Measurements from ENCODE around the gene ADCY2.

The ADCY2 gene

DNA sequence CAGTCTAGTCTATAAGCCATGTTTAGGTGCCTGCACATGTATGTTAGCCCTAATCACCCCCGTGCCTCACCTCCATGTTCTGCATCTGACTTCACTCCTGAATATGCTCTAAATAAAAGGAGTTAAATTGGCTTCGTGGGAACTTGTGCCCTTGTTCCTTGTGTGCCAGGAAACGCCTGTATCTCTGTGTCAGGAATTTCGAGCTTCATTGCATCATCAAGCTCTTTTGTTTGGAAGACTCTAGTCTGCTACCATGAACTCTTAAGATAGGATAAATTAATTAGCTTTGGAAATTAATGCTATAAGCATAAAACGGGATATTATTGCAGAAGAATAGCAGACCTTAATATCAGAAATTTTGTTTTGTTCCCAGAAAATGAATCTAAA lies 99.2 kb downstream of the ADCY2 start:
- FAIRE-seq (no peak), DNase-seq (ENCODE audit: insufficient read length, low spot score) (no peak)

DNA sequence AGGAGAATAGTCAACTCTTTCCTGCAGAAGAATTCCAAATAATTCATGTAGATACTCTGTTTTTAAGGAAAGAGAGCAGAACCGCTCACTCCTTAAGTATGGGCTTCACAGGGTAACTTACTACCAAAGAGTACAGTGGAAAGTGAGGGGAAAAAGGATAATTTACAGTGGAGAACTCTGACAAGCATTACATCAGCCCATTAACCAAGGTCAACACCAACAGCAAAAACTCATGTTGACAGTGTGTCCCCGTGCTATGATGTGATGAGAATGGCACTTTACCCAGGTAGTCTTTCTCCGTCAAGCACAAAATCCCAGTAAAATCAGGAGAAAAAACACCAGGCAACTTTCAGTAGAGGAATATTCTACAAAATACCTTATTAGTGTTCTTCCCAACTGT lies 104.3 kb downstream of the ADCY2 start:
- DNase-seq (ENCODE audit: insufficient read length, low spot score): no peak
- FAIRE-seq: no peak

DNA sequence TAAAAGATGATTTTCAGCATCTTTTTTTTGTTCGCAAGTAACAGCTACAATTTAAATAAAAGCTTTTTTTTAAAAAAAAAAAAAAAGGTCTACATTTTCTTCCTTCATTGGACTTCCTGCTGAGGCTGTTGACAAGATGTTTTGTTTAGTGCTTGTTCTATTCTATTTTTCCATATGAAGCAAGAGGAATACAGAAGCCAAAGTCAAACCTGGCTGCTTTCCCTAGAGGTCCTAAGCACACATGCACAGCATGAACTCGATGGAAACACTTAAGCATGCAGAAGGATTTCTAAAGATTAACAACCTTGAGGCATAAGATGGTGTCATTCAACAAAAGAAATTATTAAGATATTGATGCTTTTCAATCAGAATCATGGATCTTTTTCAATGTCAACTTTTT lies 105.1 kb downstream of the ADCY2 start:
- no peak for DNase-seq (ENCODE audit: insufficient read length, low spot score)
- FAIRE-seq: no peak

DNA sequence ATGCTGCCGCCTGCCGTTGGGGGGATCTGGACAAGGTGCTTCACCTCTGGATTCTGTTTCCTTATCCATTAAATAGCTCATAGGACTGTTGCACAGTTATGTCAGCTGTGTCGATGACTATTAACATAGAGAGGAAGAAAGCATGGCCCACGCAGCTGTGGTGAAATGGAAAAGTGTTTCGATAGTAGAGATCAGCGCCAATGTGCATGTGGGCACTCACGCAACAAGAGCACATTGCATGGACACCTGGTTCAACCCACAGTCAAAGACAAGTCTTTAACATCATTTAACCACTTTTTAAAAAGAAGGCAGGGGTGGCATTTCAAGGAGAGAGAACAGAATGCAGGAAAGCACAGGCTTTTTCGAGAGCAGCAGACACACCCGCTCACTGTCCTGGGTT lies 107.6 kb downstream of the ADCY2 start:
- DNase-seq (ENCODE audit: insufficient read length, low spot score): no peak
- FAIRE-seq: no peak

DNA sequence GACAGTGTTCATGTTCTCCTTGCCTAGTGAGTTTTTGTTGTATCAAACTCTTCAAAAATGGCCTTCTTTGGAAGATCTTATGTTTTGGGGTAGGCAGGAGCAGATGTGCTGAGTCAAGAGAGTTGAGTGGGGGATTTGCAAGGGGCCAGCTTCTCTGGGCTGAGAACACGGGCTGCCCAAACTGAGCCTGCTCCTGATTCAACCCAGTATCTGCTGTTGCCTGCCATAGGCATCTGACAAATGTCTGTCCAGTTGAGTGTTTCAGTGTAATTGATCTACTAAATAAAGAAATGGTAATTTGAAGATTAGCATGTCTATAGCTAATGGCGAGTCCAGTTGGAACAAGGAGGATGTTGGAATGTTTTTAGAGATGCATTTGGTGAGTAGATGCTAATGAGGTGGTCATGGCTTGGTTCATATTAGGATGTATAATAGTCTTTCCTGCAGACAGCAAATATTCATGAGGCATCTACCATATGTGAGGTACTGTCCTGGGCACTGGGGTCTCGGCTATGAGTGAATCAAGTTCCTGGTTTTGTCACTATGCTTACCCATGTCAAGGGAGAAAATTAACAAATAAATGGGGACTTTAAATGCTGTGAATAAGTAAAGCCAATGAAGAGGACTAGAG lies 119.5 kb downstream of the ADCY2 start:
- FAIRE-seq (no peak), DNase-seq (ENCODE audit: insufficient read length, low spot score) (no peak)

DNA sequence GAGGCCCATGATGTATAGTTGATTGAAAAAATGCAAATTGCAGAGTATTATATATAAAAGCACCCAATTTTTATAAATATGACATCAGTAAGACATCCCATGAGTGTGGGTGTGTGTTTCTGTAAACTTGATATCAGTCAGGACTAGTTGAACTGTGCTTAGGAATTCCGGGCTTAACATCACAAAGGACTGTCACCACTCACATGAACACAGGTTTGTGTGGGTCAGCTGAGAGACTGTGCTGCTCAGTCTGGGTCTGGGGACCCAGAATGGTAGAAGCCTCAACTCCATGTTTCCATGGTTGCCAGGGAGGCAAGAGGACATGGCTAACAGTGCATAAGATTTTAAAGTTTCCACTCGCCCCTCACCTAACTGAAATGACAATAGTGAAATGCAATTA lies 120.3 kb downstream of the ADCY2 start:
- no peak for DNase-seq (ENCODE audit: insufficient read length, low spot score)
- no peak for FAIRE-seq

DNA sequence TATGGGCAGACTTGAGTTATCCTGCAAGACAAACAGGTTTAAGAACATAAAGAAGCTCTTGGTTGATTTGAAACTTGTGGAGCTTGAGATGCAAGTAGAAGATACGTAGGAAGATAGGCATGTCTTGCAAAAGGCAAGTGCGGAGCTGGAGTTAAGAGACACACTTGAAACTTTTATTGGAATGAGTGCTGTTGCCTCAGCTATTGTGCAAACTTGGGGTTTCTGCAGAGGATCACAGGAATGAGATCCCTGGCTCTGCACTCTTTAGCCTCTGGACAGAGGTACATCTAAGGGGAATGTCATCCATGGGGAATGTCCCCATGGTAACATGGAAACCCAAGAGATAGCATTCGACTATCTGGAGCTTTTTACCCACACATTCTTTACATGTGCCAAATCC lies 121.1 kb downstream of the ADCY2 start:
- DNase-seq (ENCODE audit: insufficient read length, low spot score): no peak

DNA sequence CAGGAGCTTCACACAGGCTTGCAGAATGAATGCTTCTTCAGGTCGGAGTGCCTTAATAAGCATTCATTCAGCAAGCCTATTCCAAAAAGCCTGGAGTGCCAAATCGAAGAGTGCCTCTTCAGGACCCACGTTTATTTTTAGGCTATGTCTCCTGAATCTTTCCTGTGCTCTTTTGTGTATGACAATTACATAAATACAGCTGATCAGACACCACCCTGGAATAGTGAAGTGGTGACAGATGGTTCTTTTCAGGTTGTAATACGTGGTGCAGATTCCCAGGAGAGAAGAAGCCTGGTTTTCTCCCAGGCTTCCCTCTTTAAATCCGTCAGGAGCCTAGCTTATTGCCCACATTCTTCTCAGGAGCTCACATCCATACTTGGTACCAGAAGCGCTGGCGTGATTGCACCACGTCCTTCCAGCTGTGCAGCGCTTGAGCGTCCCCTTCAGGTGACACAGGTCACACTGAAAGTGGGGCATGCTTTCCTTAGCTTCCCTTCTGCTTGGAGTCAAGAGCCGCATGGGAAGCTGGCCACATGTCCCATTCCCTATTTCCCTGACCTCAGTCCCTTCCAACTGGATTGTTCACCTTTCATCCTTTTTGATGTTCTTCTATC lies 123.1 kb downstream of the ADCY2 start:
- FAIRE-seq: no peak
- DNase-seq (ENCODE audit: insufficient read length, low spot score): no peak

More for the DNA sequence above, 121.1 kb downstream of the ADCY2 start:
- FAIRE-seq: no peak

DNA sequence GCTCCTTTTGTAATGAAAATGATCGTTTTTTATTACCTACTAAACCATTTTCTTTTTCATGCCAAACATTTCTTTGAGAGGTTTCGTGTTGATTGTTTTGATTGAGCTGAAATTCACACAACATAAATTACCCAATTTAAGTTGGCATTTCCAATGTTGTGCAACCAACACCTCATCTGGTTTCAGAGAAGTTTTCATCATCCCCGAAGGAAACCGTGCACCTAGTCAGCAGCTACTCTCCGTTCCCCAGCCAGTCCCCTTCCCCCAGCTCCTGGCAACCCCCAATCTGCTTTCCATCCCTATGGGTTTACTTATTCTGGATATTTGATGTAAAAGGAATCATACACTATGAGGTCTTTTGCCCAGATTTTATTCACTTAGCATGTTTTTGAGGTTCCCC lies 123.6 kb downstream of the ADCY2 start:
- FAIRE-seq (no peak), DNase-seq (ENCODE audit: insufficient read length, low spot score) (no peak)

DNA sequence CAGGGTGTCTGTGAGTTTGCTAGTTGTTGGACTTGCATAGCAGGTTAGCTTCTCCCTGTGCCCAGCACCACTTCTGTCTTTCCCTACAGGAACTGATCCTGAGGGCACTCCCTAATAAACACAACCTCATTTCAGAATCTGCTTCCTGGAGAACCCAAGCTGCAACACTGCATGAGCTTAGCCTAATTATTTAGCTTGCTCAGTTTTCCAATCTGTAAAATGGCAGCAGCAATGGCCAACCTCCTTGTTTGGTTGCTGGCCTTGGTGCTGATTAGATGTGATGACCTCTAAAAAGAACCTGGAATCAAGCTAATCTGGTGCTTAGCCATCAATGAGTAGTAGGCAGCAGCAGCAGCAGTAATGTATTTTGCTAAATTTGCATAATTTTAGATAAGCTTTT lies 133.9 kb downstream of the ADCY2 start:
- DNase-seq (ENCODE audit: insufficient read length, low spot score): no peak
- no peak for FAIRE-seq

DNA sequence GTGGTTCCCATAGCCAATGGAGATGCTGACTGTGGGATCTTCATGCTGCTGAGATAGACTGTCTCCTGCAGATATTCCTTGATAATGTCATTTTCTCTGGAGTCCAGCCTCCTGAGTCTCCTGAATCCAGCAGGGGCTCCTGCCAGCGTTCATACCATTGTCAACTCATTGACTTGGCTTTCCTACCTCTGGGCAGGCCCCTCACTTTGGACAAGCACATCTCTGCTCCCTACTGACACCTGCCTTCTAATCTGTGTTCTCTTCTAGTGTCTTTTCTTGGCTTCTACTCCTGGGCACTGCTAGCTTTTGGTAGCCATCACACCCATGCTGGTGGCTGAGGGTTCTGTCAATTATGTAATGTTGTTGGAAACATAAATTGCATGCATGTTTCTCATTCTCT lies 138.0 kb downstream of the ADCY2 start:
- DNase-seq (ENCODE audit: insufficient read length, low spot score) (no peak), FAIRE-seq (no peak)

DNA sequence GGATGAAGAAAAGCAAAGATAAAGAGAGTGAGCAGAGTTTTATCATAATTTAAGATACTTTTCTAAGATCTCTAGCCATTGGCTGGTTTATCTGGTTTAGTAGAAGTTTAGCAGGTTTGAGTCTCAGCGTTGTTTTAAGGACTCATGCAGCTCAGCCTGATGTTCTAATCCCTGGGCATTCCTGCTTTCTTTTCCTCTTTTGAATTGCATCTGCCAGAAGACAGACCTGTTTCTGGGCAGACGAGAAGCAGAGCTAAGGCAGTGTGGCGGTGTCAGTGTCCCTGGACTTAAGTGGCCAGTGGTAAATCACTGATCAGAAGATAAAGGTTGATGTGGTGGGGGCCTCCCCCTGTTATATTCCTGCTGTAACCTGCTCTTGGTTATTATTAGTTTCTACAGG lies 138.6 kb downstream of the ADCY2 start:
- FAIRE-seq: no peak
- no peak for DNase-seq (ENCODE audit: insufficient read length, low spot score)

DNA sequence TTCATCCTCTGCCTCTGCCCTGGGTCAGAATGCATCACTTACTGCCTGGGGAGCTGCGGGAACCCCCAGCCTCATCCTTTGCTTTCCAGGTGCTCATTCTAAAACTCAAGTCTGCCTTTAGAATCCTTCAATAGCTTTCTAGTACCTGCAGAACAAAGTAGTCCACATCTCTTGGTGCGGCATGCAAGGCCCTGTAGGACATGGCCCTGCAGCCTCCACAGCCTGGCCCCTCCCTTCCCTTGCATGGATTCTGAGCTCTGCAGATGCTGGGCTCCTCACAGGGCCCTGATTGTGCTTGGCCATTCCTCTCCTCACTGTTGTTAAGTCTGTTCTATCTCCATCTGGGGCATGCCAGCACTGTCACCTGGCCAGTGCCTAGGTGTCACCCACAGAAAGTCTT lies 141.6 kb downstream of the ADCY2 start:
- no peak for DNase-seq (ENCODE audit: insufficient read length, low spot score)
- FAIRE-seq: no peak

DNA sequence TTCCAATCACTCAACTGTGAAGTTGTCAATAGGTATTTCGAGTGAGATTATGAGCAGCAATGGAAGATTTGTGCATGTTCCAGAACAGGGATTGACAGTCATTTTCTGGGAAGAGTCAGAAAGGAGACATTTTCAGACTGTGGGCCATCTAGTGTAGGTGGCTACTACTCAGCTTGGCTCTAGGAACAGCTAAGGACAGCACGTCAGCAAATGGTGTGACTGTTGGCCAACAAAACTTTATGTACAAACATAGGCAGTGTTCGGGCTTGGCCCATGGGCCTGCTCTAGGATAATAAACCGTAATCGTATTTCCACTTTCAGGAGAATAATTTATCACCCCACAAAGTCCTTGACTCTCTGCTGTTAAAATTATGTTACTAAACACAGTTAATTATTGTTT lies 143.6 kb downstream of the ADCY2 start:
- FAIRE-seq: no peak
- no peak for DNase-seq (ENCODE audit: insufficient read length, low spot score)

DNA sequence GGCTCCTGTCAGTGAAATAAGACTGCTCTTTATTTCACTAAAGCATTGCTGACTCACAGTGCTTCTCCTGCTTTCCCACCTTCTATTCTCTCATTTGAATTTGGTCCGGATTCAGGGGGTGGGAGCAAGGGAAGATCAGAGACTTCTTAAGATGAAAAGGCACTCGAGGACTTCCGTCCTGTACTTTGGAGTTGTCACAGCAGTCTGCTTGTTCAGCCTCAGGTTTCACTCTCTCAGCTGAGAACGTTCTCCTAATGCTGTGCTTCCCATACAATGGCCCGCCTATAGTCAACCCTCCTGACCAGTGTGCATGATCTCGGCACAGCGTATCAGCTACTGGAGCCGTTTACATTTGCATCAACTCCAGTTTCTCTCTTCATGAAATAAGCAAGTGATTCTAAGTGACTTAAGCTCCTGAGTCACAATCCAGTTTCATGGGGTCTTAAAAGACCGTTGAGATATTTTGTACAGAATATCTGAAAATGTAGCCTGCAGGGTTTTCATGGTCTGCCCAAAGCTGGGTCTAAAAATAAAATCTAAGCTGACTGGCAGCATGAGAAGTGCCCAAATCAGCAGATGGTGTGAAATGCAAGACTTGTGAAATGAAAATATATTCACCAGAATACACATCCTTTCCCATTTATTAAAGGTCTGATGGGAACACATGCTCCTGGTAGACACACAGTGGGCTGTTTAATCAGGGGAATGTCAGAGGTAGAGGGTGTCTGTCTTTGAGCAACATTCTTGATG lies 145.0 kb downstream of the ADCY2 start:
- DNase-seq (ENCODE audit: insufficient read length, low spot score): no peak

DNA sequence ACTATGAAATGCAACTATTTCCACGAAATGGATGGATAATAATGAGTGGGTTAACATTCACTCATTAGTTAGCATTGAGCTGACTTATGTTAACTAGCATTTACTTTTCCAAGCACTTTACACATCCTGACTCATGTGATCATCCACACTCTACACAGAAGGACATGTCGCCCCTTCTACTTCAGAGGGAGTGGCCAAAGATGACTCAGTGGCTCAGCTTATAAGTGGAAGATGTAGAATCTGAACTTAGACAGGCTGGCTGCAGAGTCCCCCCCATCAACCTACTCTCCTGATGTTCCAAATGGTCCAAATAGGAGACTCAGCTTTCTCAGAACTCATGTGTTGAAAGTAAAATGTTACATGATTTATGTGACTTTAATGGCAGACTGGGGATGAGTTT lies 146.0 kb downstream of the ADCY2 start:
- no peak for DNase-seq (ENCODE audit: insufficient read length, low spot score)
- FAIRE-seq: no peak

More for the DNA sequence above, 145.0 kb downstream of the ADCY2 start:
- no peak for FAIRE-seq

DNA sequence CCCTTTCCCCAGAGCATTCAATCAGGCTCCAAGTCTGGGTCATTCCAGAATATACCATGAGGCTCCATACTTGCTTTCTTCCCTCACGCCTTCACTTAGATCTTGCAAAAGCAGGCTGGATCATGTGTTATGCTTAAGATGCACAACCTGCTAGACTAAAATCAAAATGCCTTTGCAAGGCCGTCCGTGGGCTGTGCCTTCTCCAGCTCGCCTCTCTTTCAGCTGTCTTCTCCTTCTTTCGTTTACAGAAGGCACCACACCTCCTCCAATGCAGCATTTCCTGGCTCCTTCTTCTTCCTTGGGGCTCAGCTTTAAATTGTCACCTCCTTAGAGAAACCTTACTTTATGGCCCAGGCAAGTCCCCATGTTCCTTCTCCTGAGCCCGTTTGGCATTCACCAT lies 150.6 kb downstream of the ADCY2 start:
- DNase-seq (ENCODE audit: insufficient read length, low spot score): no peak
- FAIRE-seq: no peak

DNA sequence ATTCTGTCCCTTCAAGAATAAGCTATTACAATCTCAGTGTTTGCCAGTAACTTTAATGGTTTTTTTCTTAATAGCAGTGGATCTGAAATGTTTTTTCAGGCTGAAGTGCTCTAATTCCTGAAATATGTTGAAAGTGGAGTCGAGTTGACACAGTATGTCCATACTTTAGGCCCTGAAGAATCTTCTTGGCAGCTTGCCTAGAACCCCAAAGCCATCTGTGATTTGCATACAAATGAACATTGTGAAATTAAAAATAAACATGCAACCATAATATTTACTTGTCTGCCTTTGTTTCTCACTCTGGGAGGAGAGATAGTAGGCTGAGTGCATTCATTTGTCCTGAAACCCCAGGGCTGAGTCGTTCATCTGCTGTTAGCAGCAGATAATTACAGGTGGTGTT lies 152.7 kb downstream of the ADCY2 start:
- no peak for FAIRE-seq
- DNase-seq (ENCODE audit: insufficient read length, low spot score): no peak

DNA sequence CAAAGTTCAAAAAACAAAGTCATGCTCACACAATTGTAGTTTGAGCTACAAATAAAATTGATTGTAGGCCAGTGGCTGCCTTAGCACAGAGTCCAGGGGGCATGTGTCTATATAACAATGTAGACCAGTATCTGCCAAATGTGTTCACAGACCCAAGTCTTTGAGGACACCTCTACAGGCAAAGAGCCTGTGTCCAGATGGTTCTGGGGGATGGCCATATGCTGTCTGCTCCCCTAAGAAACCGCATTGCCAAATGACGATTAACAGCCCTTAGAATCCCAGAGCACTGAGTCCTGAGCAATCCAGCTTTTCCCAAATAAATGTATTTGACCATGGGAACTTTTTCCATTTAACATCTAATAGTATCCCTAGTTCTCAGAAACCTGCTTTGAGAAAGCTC lies 169.6 kb downstream of the ADCY2 start:
- FAIRE-seq: no peak
- DNase-seq (ENCODE audit: insufficient read length, low spot score): no peak

DNA sequence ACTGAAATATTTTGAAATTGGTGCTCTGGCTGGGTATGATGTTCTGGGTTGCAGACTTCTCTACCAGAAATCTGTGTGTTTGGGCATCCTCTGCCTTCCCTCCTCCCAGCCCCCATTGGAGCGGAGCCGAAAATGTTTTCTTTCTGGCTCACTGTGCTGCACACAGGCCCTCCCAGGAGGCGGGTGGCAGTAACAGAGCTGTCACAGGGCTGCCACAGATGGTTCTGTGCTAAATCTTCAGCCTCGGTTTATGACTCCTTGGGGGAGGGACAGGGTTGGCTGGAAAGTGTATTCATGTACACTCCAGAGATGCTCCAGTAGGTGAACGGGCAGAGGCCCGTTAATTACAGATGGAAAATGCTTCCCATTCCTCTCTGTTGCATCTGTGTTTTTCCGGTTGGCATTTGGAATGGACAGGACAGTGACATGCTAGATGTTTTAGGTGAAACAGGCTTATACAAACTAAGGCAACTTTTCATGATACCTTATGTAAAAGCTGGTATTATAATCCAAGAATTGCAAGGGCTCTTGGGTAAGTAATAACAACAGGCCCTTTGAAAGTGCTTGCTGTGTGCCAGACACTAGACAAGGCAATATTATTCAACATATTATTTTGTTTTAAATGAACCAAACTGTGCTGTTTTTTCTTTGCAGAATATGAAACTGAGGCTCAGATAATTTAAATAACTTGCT lies 180.2 kb downstream of the ADCY2 start:
- FAIRE-seq (no peak), DNase-seq (ENCODE audit: insufficient read length, low spot score) (no peak)

DNA sequence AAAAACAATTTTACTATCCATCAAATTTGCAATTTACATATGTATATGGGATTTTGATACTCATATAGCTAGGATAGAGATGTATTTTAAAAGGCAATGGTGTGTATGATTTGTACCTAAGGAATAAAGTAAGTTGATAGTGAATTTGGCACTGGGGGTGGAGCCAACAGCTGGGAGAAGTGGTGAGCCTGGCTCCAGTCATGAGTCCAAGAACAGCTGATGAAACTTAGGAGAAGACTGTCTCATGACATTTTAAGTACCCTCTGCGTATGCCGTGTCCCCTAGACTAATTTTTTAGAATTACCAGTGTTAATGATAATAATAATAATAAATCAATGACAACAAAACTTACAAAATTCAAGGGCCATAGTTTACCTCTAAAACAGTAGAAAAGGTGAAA lies 181.4 kb downstream of the ADCY2 start:
- DNase-seq (ENCODE audit: insufficient read length, low spot score) (no peak), FAIRE-seq (no peak)

DNA sequence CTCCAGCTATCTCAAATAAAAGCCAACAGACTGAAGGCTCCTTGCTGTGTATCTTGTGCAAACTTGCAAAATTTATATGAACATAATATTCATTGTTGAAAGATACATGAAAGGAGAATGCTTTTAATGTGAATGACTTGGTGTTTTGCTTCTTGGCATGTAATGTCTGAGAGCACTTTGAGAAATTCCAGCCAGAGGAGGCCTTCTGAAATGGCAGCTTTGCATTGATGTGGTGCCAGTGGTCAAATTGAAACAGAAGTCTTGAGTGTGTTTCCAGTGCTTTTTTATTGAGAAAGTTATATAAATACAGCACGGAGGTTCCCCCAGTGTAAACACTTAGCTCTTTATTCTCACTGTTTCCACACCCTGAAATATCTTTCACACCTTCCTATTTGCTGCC lies 182.1 kb downstream of the ADCY2 start:
- no peak for FAIRE-seq
- DNase-seq (ENCODE audit: insufficient read length, low spot score): no peak

Measured in GM19239 (cell line).